A673 (cell line): ENCODE data around the gene CD1B. TPM values are rescaled to one million over a fixed set of nuclear protein-coding genes. Genes with fewer than 3 reads are reported as not detected.

ENCODE experiments used
- BruUV-seq: library from RNA; stranded (reverse); fragments of 400-500 nt; replicated peaks from 2 replicates; lab custom pipeline; 2021; lab: Mats Ljungman, UMichigan
- CTCF ChIA-PET: fragments of 300-600 bp; sonication (Branson Sonifier 250); formaldehyde crosslinking; loops from one replicate; lab custom pipeline; 2022; ENCODE audit warnings: antibody characterized with exemption; lab: Charles Lee
- POLR2A ChIA-PET: fragments of 300-600 bp; sonication (Branson Sonifier 250); formaldehyde crosslinking; loops from one replicate; lab custom pipeline; 2022; ENCODE audit warnings: antibody characterized with exemption; ENCODE audit not compliant: low non-redundant PET; lab: Charles Lee
- DNase-seq: peaks from one replicate; pipeline ENCODE4 v3.0.0-alpha.2; 2015; ENCODE audit warnings: low spot score
- H3K27ac ChIP-seq: fragments of 200-600 bp; sonication (generic); 2 replicates; pipeline ENCODE4 v1.5.1; 2016; ENCODE audit warnings: mixed run types, low read depth, mild to moderate bottlenecking, mixed read lengths, antibody characterized with exemption, low read length; ENCODE audit not compliant: poor library complexity, severe bottlenecking
- H3K27me3 ChIP-seq: fragments of 200-600 bp; sonication (generic); replicated peaks from 2 replicates; pipeline ENCODE4 v1.6.1; 2017; ENCODE audit warnings: mixed run types, low read depth, mild to moderate bottlenecking, mixed read lengths, antibody characterized with exemption, low read length; ENCODE audit not compliant: insufficient read depth, poor library complexity
- H3K36me3 ChIP-seq: fragments of 200-600 bp; sonication (generic); 2 replicates; pipeline ENCODE4 v1.6.1; 2016; ENCODE audit warnings: mixed run types, mild to moderate bottlenecking, mixed read lengths, antibody characterized with exemption, low read length; ENCODE audit not compliant: insufficient read depth, poor library complexity, severe bottlenecking
- H3K4me1 ChIP-seq: fragments of 200-600 bp; sonication (generic); 2 replicates; pipeline ENCODE4 v1.6.1; 2017; ENCODE audit warnings: mixed run types, mild to moderate bottlenecking, mixed read lengths, antibody characterized with exemption, low read length; ENCODE audit not compliant: insufficient read depth, poor library complexity, severe bottlenecking
- H3K4me3 ChIP-seq: fragments of 200-600 bp; sonication (generic); 2 replicates; pipeline ENCODE4 v1.5.1; 2016; ENCODE audit warnings: low read depth, mixed run types, mild to moderate bottlenecking, mixed read lengths, low read length; ENCODE audit not compliant: poor library complexity, severe bottlenecking
- H3K9me3 ChIP-seq: fragments of 200-600 bp; sonication (generic); 2 replicates; pipeline ENCODE4 v1.6.1; 2016; ENCODE audit warnings: mixed run types, low read depth, mild to moderate bottlenecking, mixed read lengths, antibody characterized with exemption, low read length; ENCODE audit not compliant: poor library complexity, severe bottlenecking
- EZH2 ChIP-seq: fragments of 200-600 bp; sonication (generic); IDR thresholded peaks from 2 replicates; pipeline ENCODE4 v1.6.1; 2017; ENCODE audit warnings: borderline replicate concordance, low read depth, mild to moderate bottlenecking, mixed read lengths, antibody characterized with exemption, low read length; ENCODE audit not compliant: poor library complexity, severe bottlenecking
- intact Hi-C: fragments of 100-400 bp; cut with micrococcal nuclease; formaldehyde crosslinking; loops from one replicate; pipeline ENCODE4 v1.10.0; 2022; ENCODE audit not compliant: unreplicated experiment
- total RNA-seq: library from RNA; stranded (reverse); gene quantifications from 2 replicates; pipeline ENCODE4 v1.2.3, GENCODE V29; 2021
- TF ChIP-seq, protein P1 (sequence below): fragments of 300-800, 200-600 bp; sonication (generic); conservative IDR thresholded peaks from 2 replicates; pipeline ENCODE4 v1.5.1; 2017; ENCODE audit warnings: low read depth, mild to moderate bottlenecking, antibody characterized with exemption, low read length, moderate library complexity, mixed read lengths

CD1B gene
- total RNA-seq, 1 experiment from 2014 or later: not detected

DNA sequence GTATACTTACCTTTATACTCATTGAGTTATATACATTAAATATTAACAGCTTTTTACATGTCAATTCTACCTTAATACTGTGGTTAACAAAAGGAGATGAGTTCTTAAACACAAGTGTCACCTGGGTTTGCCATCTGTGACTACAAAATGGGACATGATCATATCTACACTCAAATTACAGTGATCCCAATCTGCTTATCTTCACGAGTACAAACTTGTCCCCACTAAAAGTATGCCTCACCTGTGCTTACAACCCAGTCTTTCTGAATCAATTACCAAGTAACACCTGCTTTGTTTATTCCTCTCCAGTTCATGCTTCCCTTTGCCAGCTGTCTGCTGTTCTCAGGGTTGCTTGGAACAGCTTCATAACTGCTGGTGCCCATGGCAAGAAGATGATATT lies 31.2 kb upstream of the CD1B start:
- no peak for DNase-seq
- Histone ChIP-seq H3K4me1 (no peaks in the 10 kb centered on the region), H3K36me3 (no peaks in the 10 kb centered on the region), H3K27ac (no peak overlapping the region), H3K9me3 (no peaks in the 10 kb centered on the region), H3K4me3 (no peak overlapping the region), H3K27me3 (peaks cover 10% of the 10 kb centered on the region)
- TF ChIP-seq, protein P1, sequence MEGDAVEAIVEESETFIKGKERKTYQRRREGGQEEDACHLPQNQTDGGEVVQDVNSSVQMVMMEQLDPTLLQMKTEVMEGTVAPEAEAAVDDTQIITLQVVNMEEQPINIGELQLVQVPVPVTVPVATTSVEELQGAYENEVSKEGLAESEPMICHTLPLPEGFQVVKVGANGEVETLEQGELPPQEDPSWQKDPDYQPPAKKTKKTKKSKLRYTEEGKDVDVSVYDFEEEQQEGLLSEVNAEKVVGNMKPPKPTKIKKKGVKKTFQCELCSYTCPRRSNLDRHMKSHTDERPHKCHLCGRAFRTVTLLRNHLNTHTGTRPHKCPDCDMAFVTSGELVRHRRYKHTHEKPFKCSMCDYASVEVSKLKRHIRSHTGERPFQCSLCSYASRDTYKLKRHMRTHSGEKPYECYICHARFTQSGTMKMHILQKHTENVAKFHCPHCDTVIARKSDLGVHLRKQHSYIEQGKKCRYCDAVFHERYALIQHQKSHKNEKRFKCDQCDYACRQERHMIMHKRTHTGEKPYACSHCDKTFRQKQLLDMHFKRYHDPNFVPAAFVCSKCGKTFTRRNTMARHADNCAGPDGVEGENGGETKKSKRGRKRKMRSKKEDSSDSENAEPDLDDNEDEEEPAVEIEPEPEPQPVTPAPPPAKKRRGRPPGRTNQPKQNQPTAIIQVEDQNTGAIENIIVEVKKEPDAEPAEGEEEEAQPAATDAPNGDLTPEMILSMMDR: no peak
- TF ChIP-seq EZH2: no peak
- no TSS peak for BruUV-seq
- intact Hi-C loops: no loop called here
- CTCF ChIA-PET: no interaction called here
- POLR2A ChIA-PET: no interaction called here

DNA sequence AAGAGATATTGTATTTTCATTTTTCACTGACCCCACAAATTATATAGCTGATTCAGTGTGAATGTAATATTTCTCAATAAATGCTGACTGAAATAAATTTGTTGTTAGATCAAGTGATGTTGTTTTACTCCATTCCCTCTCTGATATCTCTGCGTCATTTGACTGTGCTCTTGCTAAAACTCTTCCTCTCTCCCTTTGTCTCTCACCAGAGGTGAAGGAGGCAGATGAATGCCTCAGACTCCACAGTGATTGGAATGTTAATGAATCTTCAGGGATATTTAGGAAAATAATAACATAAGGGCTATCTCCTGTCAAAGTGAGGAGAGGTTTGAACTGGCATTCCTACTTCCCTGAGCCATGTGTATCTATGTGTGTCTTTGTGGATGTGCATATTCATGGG lies 26.1 kb upstream of the CD1B start:
- no peak for DNase-seq
- H3K27me3 ChIP-seq: peaks cover 16% of the 10 kb centered on the region
- no peak overlapping the region for H3K27ac ChIP-seq
- TF ChIP-seq, protein P1: no peak
- no peak for TF ChIP-seq EZH2
- no peaks in the 10 kb centered on the region for H3K4me1 ChIP-seq
- ChIA-PET CTCF (no interaction called here), POLR2A (no interaction called here)
- intact Hi-C loops: no loop called here
- BruUV-seq: no TSS peak
- H3K4me3 ChIP-seq: no peak overlapping the region
- H3K9me3 ChIP-seq: no peaks in the 10 kb centered on the region
- H3K36me3 ChIP-seq: no peaks in the 10 kb centered on the region

DNA sequence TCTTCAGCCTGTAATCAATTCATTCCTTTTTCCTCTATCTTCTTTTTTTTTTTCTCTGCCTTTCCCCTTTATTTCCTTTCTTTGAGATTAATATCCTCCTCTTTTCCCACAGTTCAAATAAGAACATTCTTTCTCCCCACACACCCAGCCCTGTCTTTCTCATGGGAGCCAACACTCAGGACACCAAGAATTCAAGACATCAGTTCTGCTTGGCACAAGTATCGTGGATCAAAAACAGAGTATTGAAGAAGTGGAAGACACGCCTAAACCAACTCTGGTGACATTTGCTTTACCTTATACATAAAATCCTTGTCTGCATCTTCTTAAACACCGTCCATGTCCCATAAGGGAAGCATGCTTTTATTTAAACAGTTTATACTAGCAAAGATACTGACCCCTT lies 25.3 kb upstream of the CD1B start:
- intact Hi-C loops: no loop called here
- H3K36me3 ChIP-seq: no peaks in the 10 kb centered on the region
- peaks cover 16% of the 10 kb centered on the region for H3K27me3 ChIP-seq
- no peaks in the 10 kb centered on the region for H3K9me3 ChIP-seq
- TF ChIP-seq EZH2: no peak
- ChIA-PET POLR2A (no interaction called here), CTCF (no interaction called here)
- H3K4me3 ChIP-seq: no peak overlapping the region
- no peak overlapping the region for H3K27ac ChIP-seq
- H3K4me1 ChIP-seq: no peaks in the 10 kb centered on the region
- DNase-seq: no peak
- BruUV-seq: no TSS peak

DNA sequence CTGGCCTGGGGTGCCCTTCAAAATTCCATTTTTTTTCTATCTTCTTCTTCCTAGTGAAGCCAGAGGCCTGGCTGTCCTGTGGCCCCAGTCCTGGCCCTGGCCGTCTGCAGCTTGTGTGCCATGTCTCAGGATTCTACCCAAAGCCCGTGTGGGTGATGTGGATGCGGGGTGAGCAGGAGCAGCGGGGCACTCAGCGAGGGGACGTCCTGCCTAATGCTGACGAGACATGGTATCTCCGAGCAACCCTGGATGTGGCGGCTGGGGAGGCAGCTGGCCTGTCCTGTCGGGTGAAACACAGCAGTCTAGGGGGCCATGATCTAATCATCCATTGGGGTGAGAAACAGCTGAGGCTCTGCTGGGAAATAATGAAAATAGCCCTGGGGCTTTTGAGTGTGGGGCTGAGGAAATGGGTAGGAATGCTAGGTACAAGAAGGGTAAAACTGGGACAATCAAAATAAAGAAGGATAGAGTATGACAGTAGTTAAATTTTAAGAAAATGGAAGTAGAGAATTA lies 24.5 kb upstream of the CD1B start:
- BruUV-seq: no TSS peak

More for the DNA sequence above, 24.5 kb upstream of the CD1B start:
- H3K27me3 ChIP-seq: peaks cover 16% of the 10 kb centered on the region
- TF ChIP-seq EZH2: no peak
- TF ChIP-seq, protein P1: no peak
- H3K27ac ChIP-seq: no peak overlapping the region
- ChIA-PET POLR2A (no interaction called here), CTCF (no interaction called here)
- H3K4me1 ChIP-seq: no peaks in the 10 kb centered on the region
- H3K9me3 ChIP-seq: no peaks in the 10 kb centered on the region
- H3K36me3 ChIP-seq: no peaks in the 10 kb centered on the region
- intact Hi-C loops: no loop called here
- H3K4me3 ChIP-seq: no peak overlapping the region
- no peak for DNase-seq
